ENCODE data around the gene HCAR1.

GRCh38 chr12:122749569-122750332 lies 19.1 kb upstream of the HCAR1 start:
- TF ChIP-seq CTCF (IDR thresholded peaks at IDR 0.05) (no peak), POLR2A (IDR thresholded peaks at IDR 0.05) (no peak)
